HG03469 (cell line): Measurements from ENCODE around the gene NDUFB5.

Experiments used
- ATAC-seq: cut with Tn5 transposase; IDR thresholded peaks from one replicate; pipeline ENCODE4 v1.9.1; 2021; ENCODE audit warnings: mild to moderate bottlenecking, moderate library complexity, moderate number of reproducible peaks; ENCODE audit not compliant: unreplicated experiment

NDUFB5 gene

GRCh38 chr3:179604321-179605078 is at the start of gene NDUFB5, which contains the start of gene MRPL47:
TSS of gene NDUFB5 (plus strand) at chr3:179604794. CDS start at chr3:179604816, 22 bp downstream.
TSS of gene MRPL47 (minus strand) at chr3:179604638. CDS start at chr3:179604624, 14 bp downstream.
- peak; percentile 88 for ATAC-seq

GRCh38 chr3:179558742-179559364 is 45.7 kb upstream of the NDUFB5 start:
- ATAC-seq, result no peak

DNA sequence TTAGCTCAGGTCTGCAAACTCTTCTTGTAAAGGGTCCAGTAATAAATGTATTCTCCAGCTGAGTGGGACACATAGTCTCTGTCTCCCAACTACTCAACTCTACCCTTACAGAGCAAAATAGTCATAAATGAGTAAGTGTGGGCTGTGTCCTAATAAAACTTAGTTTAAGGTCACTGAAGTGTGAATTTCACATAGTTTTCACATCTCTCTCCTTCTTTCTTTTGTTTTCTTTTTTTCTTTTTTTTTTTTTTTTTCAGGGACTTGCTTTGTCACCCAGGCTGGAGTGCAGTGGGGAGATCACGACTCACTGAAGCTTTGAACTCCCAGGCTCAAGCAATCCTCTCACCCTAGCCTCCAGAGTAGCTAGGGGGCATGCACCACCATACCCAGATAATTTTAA is 43.8 kb upstream of the NDUFB5 start:
- ATAC-seq, result no peak

- ATAC-seq, result peak; percentile 95
Measured at GRCh38 chr3:179562591-179563270, 41.9 kb upstream of the NDUFB5 start, which contains the start of gene ACTL6A. TSS of gene ACTL6A (plus strand) at chr3:179562926. CDS start at chr3:179563093, 167 bp downstream.

GRCh38 chr3:179563271-179563783 is 41.3 kb upstream of the NDUFB5 start:
- ATAC-seq, result peak; percentile 29

GRCh38 chr3:179565496-179565895 is 39.1 kb upstream of the NDUFB5 start:
- no peak for ATAC-seq

GRCh38 chr3:179580992-179581391 is 23.6 kb upstream of the NDUFB5 start:
- ATAC-seq, result no peak

- no peak for ATAC-seq
Measured at GRCh38 chr3:179589143-179589542, 15.5 kb upstream of the NDUFB5 start.

DNA sequence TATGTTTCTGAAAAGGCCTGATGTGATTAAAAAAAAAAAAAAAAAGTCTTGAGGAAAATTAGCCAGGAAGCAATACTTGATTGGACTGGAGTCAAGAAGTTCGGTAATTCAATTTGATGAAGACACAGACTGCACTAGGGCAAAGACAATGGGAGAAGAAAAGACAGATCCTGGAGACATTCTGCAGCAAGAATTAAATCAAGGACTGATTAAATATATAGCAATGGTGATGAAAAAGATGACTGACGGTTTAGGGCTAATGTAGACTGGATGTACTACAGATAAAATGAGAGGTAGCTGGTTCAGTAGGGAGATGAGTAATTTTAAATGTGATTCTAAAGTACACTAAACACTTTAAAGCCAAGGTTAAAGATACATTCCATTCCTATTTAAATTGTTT is 13.9 kb upstream of the NDUFB5 start:
- ATAC-seq, result no peak

GRCh38 chr3:179591313-179591712 is 13.3 kb upstream of the NDUFB5 start:
- no peak for ATAC-seq

DNA sequence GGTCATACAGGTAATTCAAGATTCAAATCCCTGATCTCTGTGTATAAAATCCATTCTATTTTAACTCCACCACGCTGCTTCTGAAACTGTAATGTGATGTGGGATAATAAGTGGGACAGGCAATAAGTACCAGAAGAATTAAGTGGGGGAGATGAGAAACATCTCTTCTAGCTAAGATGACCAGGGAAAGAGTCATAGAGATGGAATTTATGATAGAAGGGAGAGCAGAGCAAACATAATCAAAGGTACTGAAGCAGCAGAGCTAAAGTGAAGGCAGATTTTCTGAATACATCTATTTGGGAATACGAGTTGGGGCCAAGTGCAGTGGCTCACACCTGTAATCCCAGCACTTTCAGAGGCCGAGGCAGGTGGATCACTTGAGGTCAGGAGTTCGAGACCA is 5.1 kb upstream of the NDUFB5 start:
- ATAC-seq, result no peak

- ATAC-seq, result no peak
Measured at GRCh38 chr3:179603321-179603720, 1.3 kb upstream of the NDUFB5 start.

DNA sequence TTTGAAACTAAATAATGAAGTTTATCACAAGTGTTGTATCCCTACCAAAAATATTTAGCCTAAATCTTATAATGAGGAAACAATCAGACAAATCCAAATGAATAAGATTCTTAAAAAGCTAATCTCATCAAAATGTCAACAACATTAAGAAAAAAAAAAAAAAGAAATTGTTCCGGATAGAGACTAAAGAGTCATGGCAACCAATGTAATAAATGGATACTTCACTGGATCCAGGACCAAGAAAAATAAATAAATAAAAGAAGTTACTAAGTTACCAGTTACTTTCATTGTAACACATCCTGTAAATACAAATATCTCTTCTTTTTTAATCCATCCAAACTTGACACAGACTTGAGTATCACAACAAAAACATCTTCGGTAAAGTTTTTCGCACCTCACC is 763 bp upstream of the NDUFB5 start:
- no peak for ATAC-seq

DNA sequence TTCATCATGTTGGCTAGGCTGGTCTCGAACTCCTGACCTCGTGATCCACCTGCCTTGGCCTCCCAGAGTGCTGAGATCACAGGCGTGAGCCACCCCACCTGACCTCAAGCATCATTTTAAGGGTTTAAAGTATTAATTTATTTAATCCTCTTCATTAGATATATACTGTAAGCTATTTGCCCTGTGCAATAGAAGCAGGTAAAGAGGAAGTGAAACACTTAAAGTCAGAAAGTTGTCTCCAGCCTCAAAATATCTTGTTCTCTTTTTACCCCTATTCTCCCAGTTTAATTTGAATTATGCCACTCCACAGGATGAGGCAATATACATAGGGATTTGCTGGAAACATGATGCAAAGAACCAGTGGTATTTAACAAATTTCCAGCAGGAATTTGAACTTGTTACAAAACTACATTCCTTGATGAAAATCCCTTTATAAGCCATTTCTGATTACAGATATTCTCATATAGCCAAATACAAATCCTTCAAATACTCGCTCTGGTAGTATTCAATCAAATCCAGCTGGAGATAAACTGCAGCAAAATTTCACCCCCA is 2.0 kb downstream of the NDUFB5 start:
- no peak for ATAC-seq

DNA sequence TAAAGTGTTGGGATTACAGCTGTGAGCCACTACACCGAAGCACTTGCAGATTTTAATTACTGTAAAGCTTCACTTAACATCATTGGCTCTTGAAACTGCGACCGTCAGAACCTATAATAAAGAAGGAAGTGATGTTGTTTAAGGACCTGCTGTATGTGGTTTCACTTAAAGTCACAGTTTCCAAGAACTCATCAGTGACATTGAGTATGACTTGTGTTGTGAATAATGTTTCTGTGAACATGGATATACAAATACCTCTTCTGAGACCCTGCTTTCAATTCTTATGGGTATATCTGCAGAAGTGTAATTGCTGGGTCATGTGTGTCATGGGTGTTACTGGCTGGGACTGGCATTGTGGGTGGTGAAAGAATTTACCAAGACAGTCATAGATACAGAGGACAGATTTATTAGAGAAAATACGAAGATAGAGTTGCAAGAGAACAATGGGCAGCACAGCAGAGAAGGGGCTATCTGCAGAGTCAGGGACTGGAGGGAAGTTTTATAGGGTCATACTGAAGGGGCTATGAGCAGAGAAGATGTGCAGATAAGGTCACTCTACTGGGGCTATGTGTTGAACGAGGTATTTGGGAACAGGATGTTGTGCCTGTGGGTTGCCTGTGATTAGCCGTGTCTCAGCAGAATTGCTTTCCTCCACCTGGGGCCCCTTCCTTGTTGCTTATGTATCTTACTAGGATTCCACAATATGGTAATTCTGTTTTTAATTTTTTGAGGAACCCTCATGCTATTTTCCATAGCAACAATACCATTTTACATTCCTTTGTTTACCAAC is 4.5 kb downstream of the NDUFB5 start:
- peak; percentile 64 for ATAC-seq

DNA sequence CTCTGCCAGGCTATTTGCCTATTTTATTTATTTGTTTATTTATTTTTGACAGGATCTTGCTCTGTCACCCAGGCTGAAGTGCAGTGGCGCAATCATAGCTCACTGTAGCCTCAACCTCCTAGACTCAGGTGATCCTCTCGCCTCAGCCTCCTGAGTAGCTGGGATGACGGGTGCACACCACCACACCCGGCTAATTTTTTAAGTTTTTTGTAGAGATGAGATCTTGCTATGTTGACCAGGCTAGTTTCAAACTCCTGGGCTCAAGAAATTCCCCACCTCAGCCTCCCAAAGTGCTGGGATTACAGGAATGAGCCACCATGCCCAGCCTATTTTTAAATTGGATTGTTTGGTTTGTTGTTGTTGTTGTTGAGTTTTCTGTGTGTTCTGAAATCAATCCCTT is 5.5 kb downstream of the NDUFB5 start:
- ATAC-seq, result no peak

GRCh38 chr3:179613807-179614206 is 9.2 kb downstream of the NDUFB5 start:
- no peak for ATAC-seq

DNA sequence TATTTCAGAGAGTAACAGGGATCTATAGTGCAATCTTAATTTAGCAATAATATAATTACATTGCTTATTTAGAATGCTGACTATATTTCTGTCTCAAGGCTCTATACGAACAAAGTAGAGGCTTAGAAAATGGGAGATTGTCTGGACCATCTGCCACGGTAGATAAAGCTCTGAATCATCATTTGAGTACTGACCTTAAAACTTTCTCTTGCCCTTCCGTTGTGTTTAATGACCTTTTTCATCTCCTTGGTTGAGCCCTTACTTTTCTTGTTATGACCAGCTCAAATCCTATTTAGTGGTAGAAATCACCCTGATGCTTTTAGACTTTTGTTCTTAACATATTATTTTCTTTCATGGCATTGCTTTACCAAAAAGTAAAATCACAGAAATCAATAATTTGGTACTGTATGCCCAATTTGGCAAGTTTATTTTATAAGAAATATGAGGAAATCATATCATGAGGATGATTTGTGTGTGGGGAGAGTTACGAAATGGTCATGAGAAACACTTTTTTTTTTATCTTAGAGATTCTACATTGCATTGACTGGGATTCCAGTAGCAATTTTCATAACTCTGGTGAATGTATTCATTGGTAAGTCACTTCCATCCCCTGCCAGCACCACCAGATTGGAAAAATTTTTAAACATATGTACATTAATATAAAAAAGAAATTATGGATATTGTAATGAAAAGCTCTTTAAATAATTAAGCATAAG is 11.0 kb downstream of the NDUFB5 start:
- no peak for ATAC-seq

DNA sequence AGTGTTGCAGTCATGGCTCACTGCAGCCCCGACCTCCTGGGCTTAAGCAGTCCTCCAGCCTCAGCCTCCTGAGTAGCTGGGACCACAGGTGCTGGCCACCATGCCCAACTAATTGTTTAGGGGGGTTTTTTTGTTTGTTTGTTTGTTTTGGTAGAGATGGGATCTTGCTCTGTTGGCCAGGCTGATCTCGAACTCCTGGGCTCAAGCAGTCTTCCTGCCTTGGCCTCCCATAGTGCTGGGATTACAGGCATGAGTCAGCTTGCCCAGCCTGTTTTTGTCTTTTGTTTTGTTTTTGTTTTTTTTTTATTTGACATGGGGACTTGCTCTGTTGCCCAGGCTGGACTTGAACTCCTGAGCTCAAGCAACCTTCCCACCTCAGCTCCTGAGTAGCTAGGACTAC is 17.4 kb downstream of the NDUFB5 start:
- ATAC-seq, result no peak

GRCh38 chr3:179624451-179624850 is 19.9 kb downstream of the NDUFB5 start:
- no peak for ATAC-seq
